ENCODE results near the gene CDON. TPM values are rescaled to one million over a fixed set of nuclear protein-coding genes. Genes with fewer than 3 reads are reported as not detected.

CDON gene
- polyA plus RNA-seq, 1 of the 3 experiments (the other 2 are of a cell fraction): 3.7 TPM

DNA sequence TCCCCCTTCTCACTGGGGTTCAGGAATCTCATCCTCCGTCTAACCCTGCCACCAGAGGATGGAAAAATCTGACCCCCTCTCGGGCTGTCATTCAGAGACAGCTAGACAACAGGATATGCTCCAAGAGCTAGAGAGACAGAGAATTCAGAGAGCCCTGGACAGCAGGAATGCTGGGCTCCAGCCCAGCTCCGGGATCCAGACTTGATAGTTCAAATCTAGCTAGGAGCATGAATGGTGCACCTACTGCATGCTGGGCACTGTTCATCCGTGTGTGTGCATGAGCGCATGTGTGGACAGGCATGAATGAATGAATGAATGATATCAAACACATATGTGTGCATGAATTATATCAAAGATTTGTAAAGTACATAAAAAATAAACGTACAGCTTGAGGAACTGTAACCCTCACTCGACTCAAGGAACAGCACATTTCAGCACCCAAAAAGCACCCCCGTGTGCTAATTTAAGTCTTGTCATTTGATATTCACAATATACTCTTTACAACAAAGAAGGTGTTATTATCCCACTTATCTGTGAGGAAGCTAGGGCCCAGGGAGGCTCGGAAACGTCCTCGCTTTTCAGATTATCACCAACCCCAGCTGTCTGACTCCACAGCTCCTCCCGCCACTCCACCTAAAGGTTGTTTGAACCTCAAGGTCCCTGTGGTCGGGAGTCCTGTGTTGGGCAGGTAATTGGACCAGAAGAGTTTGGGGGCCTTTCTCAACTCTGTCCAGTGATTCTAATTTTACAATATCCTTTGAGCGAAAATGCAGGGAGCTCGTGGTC, 117.5 kb downstream of the CDON start (continued):
- TF ChIP-seq, protein P1, sequence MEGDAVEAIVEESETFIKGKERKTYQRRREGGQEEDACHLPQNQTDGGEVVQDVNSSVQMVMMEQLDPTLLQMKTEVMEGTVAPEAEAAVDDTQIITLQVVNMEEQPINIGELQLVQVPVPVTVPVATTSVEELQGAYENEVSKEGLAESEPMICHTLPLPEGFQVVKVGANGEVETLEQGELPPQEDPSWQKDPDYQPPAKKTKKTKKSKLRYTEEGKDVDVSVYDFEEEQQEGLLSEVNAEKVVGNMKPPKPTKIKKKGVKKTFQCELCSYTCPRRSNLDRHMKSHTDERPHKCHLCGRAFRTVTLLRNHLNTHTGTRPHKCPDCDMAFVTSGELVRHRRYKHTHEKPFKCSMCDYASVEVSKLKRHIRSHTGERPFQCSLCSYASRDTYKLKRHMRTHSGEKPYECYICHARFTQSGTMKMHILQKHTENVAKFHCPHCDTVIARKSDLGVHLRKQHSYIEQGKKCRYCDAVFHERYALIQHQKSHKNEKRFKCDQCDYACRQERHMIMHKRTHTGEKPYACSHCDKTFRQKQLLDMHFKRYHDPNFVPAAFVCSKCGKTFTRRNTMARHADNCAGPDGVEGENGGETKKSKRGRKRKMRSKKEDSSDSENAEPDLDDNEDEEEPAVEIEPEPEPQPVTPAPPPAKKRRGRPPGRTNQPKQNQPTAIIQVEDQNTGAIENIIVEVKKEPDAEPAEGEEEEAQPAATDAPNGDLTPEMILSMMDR (IDR thresholded peaks at IDR 0.05): no peak
- TF ChIP-seq TCF12 (IDR thresholded peaks at IDR 0.05): no peak
- no peak for TF ChIP-seq POLR2AphosphoS5 (IDR thresholded peaks at IDR 0.05; ENCODE audit: low read depth, low read length)

GRCh38 chr11:125944350-125945010, 118.2 kb downstream of the CDON start:
- H3K27ac ChIP-seq (ENCODE audit: low read depth in 2 of 2, low read length in 1 of 2): no peak overlapping the region
- H3K9ac ChIP-seq: no peak overlapping the region
- no peaks in the 10 kb centered on the region for H3K27me3 ChIP-seq (ENCODE audit: insufficient read depth)
- no peaks in the 10 kb centered on the region for H4K20me1 ChIP-seq (ENCODE audit: insufficient read depth)
- no peak for DNase-seq
- CTCF ChIA-PET: interaction anchor here (1.1 to 6.0 kb wide), 4 partner anchors 9 to 249 kb away, joined by 3 to 55 read pairs (median 10); no protein-coding TSS in a partner anchor
- H3K9me2 ChIP-seq: no peaks in the 10 kb centered on the region
- WGBS (ENCODE audit: low lambda C conversion rate): 73% methylated on average over 12 of the region's 13 CpGs
- H3K4me2 ChIP-seq: no peak overlapping the region
- H3K4me1 ChIP-seq (ENCODE audit: control insufficient read depth in 1 of 2, insufficient read depth in 2 of 2, low read depth in 1 of 2, low read length in 1 of 2): peaks cover 0 to 16% of the 10 kb centered on the region in 2 experiments; a peak in 1 of 4 replicates
- H3F3A ChIP-seq (replicated peaks; ENCODE audit: insufficient read depth): no peaks in the 10 kb centered on the region
- no peak overlapping the region for H2AFZ ChIP-seq (ENCODE audit: low read depth)
- TF ChIP-seq NFIC (IDR thresholded peaks at IDR 0.05; ENCODE audit: borderline replicate concordance) (no peak), SMC3 (IDR thresholded peaks at IDR 0.05; ENCODE audit: low read depth, low read length) (no peak), TAF1 (IDR thresholded peaks at IDR 0.05; ENCODE audit: borderline replicate concordance, low read depth, low read length) (no peak), ZBTB33 (IDR thresholded peaks at IDR 0.05; ENCODE audit: borderline replicate concordance, low read depth) (no peak), CHD2 (IDR thresholded peaks at IDR 0.05; ENCODE audit: low read length, partially characterized antibody) (no peak), EP300 (IDR thresholded peaks at IDR 0.05; ENCODE audit: borderline replicate concordance in 1 of 2, low read depth in 1 of 2, low read length in 1 of 2) (no peak), JUND (IDR thresholded peaks at IDR 0.05) (no peak)
- no peak overlapping the region for H3K4me3 ChIP-seq (ENCODE audit: low read depth in 2 of 2, low read length in 1 of 2)
- POLR2A ChIA-PET: no interaction called here
- no peaks in the 10 kb centered on the region for H3K36me3 ChIP-seq (replicated peaks in 1 of 2; ENCODE audit: control insufficient read depth in 1 of 2, insufficient read depth in 2 of 2, low read length in 1 of 2)
- no peaks in the 10 kb centered on the region for H3K9me3 ChIP-seq
- H3K79me2 ChIP-seq (ENCODE audit: insufficient read depth): no peaks in the 10 kb centered on the region
